Jurkat, Clone E6-1 (cell line): ENCODE results near the gene SMYD2.
"Not testable (repeated sequence)": the region's sequence is repeated elsewhere in the genome, so short reads cannot be mapped to it uniquely, and the experiment has no call there.

Experiments used
- DNase-seq: peaks from one replicate; pipeline ENCODE4 v3.0.0-alpha.2; 2011; ENCODE audit warnings: low read depth, low spot score
- H3K4me3 ChIP-seq: 2 replicates; pipeline ENCODE4 v1.5.1; 2011; ENCODE audit warnings: mild to moderate bottlenecking, low read length, control low read depth, moderate library complexity

Gene SMYD2

GRCh38 chr1:214270097-214270650 lies 10.8 kb upstream of the SMYD2 start:
- H3K4me3 ChIP-seq = no peak overlapping the region
- no peak for DNase-seq

GRCh38 chr1:214271174-214271858 lies 9.6 kb upstream of the SMYD2 start:
- no peak overlapping the region for H3K4me3 ChIP-seq
- DNase-seq = no peak

- H3K4me3 ChIP-seq = no peak overlapping the region
- DNase-seq = no peak
Observed at GRCh38 chr1:214271995-214272731, 8.8 kb upstream of the SMYD2 start.

GRCh38 chr1:214272964-214273533 lies 7.9 kb upstream of the SMYD2 start:
- H3K4me3 ChIP-seq = no peak overlapping the region
- no peak for DNase-seq

GRCh38 chr1:214275700-214276099 lies 5.3 kb upstream of the SMYD2 start:
- not testable (repeated sequence) for H3K4me3 ChIP-seq, DNase-seq

GRCh38 chr1:214276786-214277185 lies 4.2 kb upstream of the SMYD2 start:
- no peak overlapping the region for H3K4me3 ChIP-seq
- no peak for DNase-seq

- DNase-seq = no peak
- H3K4me3 ChIP-seq = no peak overlapping the region
Observed at GRCh38 chr1:214277704-214278635, 3.0 kb upstream of the SMYD2 start.

GRCh38 chr1:214280386-214281020 lies 456 bp upstream of the SMYD2 start:
- DNase-seq = peak; percentile 19
- peak overlapping the region; percentile 88 for H3K4me3 ChIP-seq

GRCh38 chr1:214281720-214282629 lies 1.0 kb downstream of the SMYD2 start:
- DNase-seq = no peak
- peak overlapping the region; percentile 88 for H3K4me3 ChIP-seq

- H3K4me3 ChIP-seq = peak overlapping the region; percentile 88
- DNase-seq = no peak
Observed at GRCh38 chr1:214282630-214283242, 1.8 kb downstream of the SMYD2 start.

- no peak overlapping the region for H3K4me3 ChIP-seq
- no peak for DNase-seq
Observed at GRCh38 chr1:214285610-214286440, 4.9 kb downstream of the SMYD2 start.

- no peak for DNase-seq
Observed at GRCh38 chr1:214287884-214288283, 6.9 kb downstream of the SMYD2 start.

GRCh38 chr1:214289574-214290272 lies 8.8 kb downstream of the SMYD2 start:
- no peak overlapping the region for H3K4me3 ChIP-seq
- DNase-seq = no peak

More at GRCh38 chr1:214287884-214288283, 6.9 kb downstream of the SMYD2 start:
- H3K4me3 ChIP-seq = no peak overlapping the region

GRCh38 chr1:214290424-214291037 lies 9.6 kb downstream of the SMYD2 start:
- DNase-seq = no peak

GRCh38 chr1:214292322-214292721 lies 11.4 kb downstream of the SMYD2 start:
- no peak for DNase-seq
- no peak overlapping the region for H3K4me3 ChIP-seq

More at GRCh38 chr1:214290424-214291037, 9.6 kb downstream of the SMYD2 start:
- no peak overlapping the region for H3K4me3 ChIP-seq
